ENCODE data around the gene DENND1B.

DENND1B gene

GRCh38 chr1:197680311-197680710, 95.0 kb downstream of the DENND1B start:
- no peak for DNase-seq

GRCh38 chr1:197677752-197678295, 97.5 kb downstream of the DENND1B start:
- no peak for DNase-seq

- DNase-seq: no peak
These were observed 98.0 kb downstream of the DENND1B start for GRCh38 chr1:197677313-197677712.

GRCh38 chr1:197675583-197676208, 99.6 kb downstream of the DENND1B start:
- no peak for DNase-seq

GRCh38 chr1:197674286-197674685, 101.0 kb downstream of the DENND1B start:
- DNase-seq: no peak

GRCh38 chr1:197673292-197673691, 102.0 kb downstream of the DENND1B start:
- DNase-seq: no peak

- no peak for DNase-seq
These were observed 102.9 kb downstream of the DENND1B start for GRCh38 chr1:197672347-197672746.

GRCh38 chr1:197671920-197672319, 103.4 kb downstream of the DENND1B start:
- no peak for DNase-seq

GRCh38 chr1:197671140-197671539, 104.1 kb downstream of the DENND1B start:
- DNase-seq: no peak

GRCh38 chr1:197666769-197667285, 108.5 kb downstream of the DENND1B start:
- no peak for DNase-seq

- DNase-seq: no peak
These were observed 110.9 kb downstream of the DENND1B start for GRCh38 chr1:197664391-197664790.

GRCh38 chr1:197663162-197663953, 111.9 kb downstream of the DENND1B start:
- no peak for DNase-seq

GRCh38 chr1:197660389-197660788, 114.9 kb downstream of the DENND1B start:
- DNase-seq: no peak

GRCh38 chr1:197659171-197659570, 116.1 kb downstream of the DENND1B start:
- no peak for DNase-seq

- no peak for DNase-seq
These were observed 126.1 kb downstream of the DENND1B start for GRCh38 chr1:197649188-197649587.

- no peak for DNase-seq
These were observed 137.0 kb downstream of the DENND1B start for GRCh38 chr1:197638316-197638715.

GRCh38 chr1:197637406-197637805, 137.9 kb downstream of the DENND1B start:
- no peak for DNase-seq

- DNase-seq: no peak
These were observed 141.7 kb downstream of the DENND1B start for GRCh38 chr1:197633447-197634078.

GRCh38 chr1:197632651-197633050, 142.6 kb downstream of the DENND1B start:
- no peak for DNase-seq

GRCh38 chr1:197632005-197632404, 143.3 kb downstream of the DENND1B start:
- DNase-seq: no peak

GRCh38 chr1:197622371-197622770, 152.9 kb downstream of the DENND1B start:
- no peak for DNase-seq

- no peak for DNase-seq
These were observed 153.5 kb downstream of the DENND1B start for GRCh38 chr1:197621761-197622160.

GRCh38 chr1:197620714-197621163, 154.5 kb downstream of the DENND1B start:
- DNase-seq: no peak
